ENCODE results near the gene GNPTAB. TPM values are rescaled to one million over a fixed set of nuclear protein-coding genes. Genes with fewer than 3 reads are reported as not detected.
"Not testable (repeated sequence)": the region's sequence is repeated elsewhere in the genome, so short reads cannot be mapped to it uniquely, and the experiment has no call there.

Gene GNPTAB
- total RNA-seq (ENCODE audit: insufficient read depth, low replicate concordance), result 46.0 TPM

GRCh38 chr12:101830367-101831325 is at the start of gene GNPTAB:
GNPTAB (minus strand) TSS chr12:101830959; CDS start chr12:101830675, 284 bp downstream.
- peak; percentile 92 for DNase-seq (ENCODE audit: low spot score)

GRCh38 chr12:101878243-101878821 is 47.6 kb upstream of the GNPTAB start:
- DNase-seq (ENCODE audit: low spot score), result no peak

GRCh38 chr12:101877806-101878242 is 47.1 kb upstream of the GNPTAB start:
- peak; percentile 13 for DNase-seq (ENCODE audit: low spot score)

DNA sequence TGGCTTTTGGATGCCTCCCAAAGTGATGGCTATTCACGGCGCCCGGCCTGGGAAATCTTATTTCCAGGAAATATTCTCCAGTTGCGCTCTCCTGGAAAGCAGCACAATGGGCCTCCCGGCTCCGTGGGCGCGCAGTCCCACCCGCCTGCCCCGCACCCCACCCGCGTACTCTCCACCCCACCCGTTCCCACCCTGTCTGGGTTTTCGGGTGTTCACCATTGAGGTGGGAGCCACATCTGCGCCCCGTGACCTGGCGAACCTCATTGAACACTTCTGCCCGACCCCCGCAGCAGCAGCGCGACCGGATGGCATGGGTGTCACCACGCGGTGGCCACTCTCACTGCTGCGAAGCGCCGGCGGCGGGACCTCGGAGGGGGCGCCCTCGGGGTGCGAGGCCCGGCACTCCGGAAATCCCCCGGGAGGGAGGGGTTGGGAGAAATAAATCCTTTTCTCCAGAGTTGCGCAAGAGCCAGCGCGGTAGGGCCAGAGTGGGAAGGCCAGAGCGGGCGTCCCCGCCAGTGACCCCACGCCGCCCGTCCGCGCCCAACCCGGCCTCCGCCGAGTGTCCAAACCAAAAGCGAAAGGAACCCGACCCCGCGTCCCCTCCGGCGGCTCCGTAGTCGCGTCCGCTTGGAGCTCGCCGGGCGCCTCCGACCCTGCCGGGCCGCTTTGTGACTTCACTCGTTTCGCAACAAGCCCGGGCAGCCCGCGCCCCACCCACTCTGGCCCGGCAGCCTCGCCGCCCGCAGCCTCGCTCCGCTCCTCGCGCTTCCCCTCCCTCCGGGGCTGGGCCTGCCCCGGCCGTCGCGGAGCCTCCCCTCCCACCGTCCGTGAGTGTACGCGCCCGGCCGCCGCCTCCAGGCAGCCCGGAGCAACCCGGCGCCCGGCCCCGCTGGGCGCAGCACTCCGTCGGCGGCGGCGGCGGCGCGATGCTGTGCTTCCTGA is 46.4 kb upstream of the GNPTAB start, which contains the start of gene DRAM1:
Gene DRAM1, plus strand, starts transcription at position 720 of the 945 bp plus-strand sequence. Its CDS starts 210 bp downstream, at position 930.
- peak; percentile 88 for DNase-seq (ENCODE audit: low spot score)

DNA sequence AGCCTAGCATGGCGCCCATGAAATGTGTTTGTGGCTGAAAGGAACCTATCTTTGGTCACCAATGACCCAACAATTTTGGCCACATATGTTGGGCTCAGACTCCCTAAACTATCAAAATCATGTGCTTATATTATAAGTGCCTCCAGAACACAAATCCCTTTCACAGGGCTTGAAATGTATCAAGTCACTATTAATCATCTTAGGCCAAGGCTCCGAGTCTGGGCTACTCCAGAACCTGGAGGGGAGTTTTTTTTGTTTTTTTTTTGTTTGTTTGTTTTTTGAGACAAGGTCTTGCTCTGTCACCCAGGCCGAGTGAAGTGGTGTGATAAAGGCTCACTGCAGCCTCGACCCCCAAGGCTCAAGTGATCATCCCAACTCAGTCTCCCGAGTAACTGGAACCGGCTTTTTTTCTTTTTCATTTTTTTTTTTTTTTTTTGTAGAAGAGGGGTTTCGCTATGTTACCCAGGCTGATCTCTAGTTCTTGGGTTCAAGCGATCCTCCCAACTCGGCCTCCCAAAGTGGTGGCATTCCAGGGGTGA is 45.6 kb upstream of the GNPTAB start:
- DNase-seq (ENCODE audit: low spot score), result no peak

DNA sequence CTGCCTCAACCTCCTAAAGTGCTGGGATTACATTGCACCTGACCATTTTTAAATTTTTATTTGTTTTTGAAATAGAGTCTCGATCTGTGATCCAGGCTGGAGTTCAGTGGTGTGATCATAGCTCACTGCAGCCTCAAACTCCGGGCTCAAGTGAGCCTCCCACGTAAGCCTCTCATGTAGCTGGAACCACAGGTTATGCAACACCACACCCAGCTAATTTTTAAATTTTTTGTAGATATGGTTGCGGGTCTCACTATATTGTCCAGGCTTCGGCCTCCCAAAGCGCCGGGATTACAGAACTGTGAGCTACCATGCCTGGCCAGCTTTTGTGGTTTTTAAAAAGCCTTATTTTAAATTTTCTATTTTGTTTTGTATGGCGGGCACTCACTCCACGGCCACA is 44.4 kb upstream of the GNPTAB start:
- DNase-seq (ENCODE audit: low spot score), result no peak

GRCh38 chr12:101870925-101871324 is 40.2 kb upstream of the GNPTAB start:
- DNase-seq (ENCODE audit: low spot score), result no peak

- not testable (repeated sequence) for DNase-seq (ENCODE audit: low spot score)
Observed at GRCh38 chr12:101867619-101868018, 36.9 kb upstream of the GNPTAB start.

DNA sequence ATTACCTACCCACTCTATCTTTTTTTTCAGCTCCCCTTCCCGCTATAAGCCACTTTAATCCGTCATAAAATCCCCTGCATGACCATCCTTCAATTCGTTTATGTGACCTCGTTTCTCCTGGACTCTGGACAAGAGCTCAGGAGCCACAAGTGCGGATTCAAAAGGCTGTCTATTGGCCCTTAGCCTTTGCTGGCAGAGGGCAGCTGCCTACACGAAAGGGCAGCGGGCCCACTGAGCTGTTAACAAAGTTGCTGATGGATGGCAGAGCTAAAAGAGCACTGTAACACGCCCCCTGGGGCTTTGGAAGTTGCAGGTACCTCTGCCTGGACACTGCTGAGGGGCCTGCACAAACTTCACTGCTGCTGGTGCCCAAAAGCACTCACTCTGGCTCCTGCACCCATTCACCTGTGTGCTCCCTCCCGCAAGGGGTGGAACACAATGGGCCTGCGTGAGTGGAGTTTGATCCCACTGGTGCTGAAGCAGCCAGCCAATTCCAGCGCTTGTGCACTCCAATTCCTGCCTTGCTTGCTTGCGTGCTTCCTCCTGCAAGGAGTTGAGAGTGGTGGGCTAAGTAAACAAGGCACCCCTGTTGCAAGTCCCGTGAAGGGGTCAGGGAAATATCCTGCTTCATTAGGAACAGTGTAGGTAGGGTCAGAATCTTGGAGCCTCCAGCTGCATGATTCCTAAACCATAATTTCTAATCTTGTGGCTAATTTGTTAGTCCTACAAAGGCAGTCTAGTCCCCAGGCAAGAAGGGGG is 36.0 kb upstream of the GNPTAB start:
- DNase-seq (ENCODE audit: low spot score), result no peak

DNA sequence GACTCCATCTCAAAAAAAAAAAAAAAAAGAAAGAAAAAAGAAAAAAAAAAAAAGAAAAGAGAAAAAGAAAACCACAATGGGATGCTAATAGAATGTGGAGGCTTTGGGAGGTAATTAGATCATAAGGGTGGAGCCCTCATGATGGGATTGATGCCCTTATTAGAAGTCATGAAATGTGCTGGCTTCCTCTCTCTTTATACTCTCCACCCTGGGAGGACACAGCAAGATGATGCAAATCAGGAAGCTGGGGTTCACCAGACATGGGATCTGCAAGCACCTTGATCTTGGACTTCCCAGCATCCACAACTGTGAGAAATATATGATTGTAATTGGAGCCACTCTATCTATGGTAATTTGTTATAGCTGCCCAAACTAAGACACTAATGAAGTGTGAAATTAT is 33.2 kb upstream of the GNPTAB start:
- DNase-seq (ENCODE audit: low spot score), result no peak

GRCh38 chr12:101862245-101862644 is 31.5 kb upstream of the GNPTAB start:
- no peak for DNase-seq (ENCODE audit: low spot score)

- not testable (repeated sequence) for DNase-seq (ENCODE audit: low spot score)
Observed at GRCh38 chr12:101861688-101862087, 30.9 kb upstream of the GNPTAB start.

- DNase-seq (ENCODE audit: low spot score), result no peak
Observed at GRCh38 chr12:101859664-101860607, 29.2 kb upstream of the GNPTAB start.

GRCh38 chr12:101858361-101858760 is 27.6 kb upstream of the GNPTAB start:
- DNase-seq (ENCODE audit: low spot score), result no peak

DNA sequence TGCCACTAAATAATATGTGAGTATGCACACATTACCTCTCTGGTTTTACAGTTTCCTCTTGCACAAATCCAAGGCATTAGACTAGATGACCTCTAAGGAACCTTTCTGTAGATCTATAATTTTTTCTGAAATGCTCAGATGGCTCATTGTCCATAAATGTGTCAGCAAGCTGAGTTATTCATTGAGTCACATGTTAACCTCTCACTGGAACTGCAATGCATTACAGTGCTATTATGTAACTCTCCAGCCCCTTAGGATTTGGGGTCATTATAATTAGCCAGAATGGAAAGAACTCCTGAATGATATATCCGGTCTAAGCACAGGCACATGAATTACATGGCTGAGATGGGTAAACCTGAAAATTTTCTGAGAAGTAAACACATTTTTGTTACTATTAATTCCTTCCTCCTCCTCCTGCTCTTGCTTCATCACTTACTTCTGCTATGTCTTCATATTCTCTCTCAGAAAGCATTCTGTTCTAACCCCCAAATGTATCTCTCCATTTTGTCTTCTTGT is 26.3 kb upstream of the GNPTAB start:
- DNase-seq (ENCODE audit: low spot score), result peak; percentile 49

DNA sequence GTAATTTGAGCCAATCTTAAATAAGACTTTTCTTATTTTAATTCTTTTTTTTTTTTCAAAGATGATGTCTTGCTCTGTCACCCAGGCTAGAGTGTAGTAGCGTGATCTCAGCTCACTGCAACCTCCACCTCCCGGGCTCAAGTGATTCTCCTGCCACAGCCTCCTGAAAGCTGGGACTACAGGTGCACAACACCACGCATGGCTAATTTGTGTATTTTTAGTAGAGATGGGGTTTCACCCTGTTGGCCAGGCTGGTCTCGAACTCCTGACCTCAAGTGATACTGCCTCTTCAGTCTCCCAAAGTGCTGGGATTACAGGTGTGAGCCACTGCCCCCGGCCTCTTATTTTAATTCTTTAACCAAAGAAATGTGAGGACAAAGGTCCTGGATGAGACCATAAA is 25.9 kb upstream of the GNPTAB start:
- not testable (repeated sequence) for DNase-seq (ENCODE audit: low spot score)

GRCh38 chr12:101855976-101856375 is 25.2 kb upstream of the GNPTAB start:
- no peak for DNase-seq (ENCODE audit: low spot score)

GRCh38 chr12:101855364-101855884 is 24.7 kb upstream of the GNPTAB start:
- DNase-seq (ENCODE audit: low spot score), result peak; percentile 78

GRCh38 chr12:101854747-101855146 is 24.0 kb upstream of the GNPTAB start:
- no peak for DNase-seq (ENCODE audit: low spot score)

All from umbilical cord (tissue), 2 donors.